ENCODE measurements around the gene CPVL. TPM values are rescaled to one million over a fixed set of nuclear protein-coding genes. Genes with fewer than 3 reads are reported as not detected.
"Not testable (repeated sequence)": the region's sequence is repeated elsewhere in the genome, so short reads cannot be mapped to it uniquely, and the experiment has no call there.

The CPVL gene
- total RNA-seq, 1 donor from 2014 or later: 86.9 TPM

- no peak for DNase-seq (ENCODE audit: low spot score)
- intact Hi-C loops (cut with DNase I): no loop called here
Observed at GRCh38 chr7:29126804-29127203, 19.5 kb downstream of the CPVL start.

GRCh38 chr7:29123626-29124190 lies 22.6 kb downstream of the CPVL start:
- intact Hi-C loops (cut with DNase I): no loop called here
- DNase-seq (ENCODE audit: low spot score): no peak

- no peak for DNase-seq (ENCODE audit: low spot score)
- intact Hi-C loops (cut with DNase I): no loop called here
Observed at GRCh38 chr7:29122759-29123158, 23.6 kb downstream of the CPVL start.

- intact Hi-C loops (cut with DNase I): no loop called here
- no peak for DNase-seq (ENCODE audit: low spot score)
Observed at GRCh38 chr7:29122081-29122480, 24.3 kb downstream of the CPVL start.

- intact Hi-C loops (cut with DNase I): no loop called here
Observed at GRCh38 chr7:29120955-29121354, 25.4 kb downstream of the CPVL start.

GRCh38 chr7:29119538-29119937 lies 26.8 kb downstream of the CPVL start:
- intact Hi-C loops (cut with DNase I): loop anchor here (5.0 kb wide), 1 partner anchor 228 kb away; no protein-coding TSS in a partner anchor
- no peak for DNase-seq (ENCODE audit: low spot score)

More at GRCh38 chr7:29120955-29121354, 25.4 kb downstream of the CPVL start:
- no peak for DNase-seq (ENCODE audit: low spot score)

GRCh38 chr7:29116361-29117200 lies 29.8 kb downstream of the CPVL start:
- intact Hi-C loops (cut with DNase I): loop anchor here (5.0 kb wide), 1 partner anchor 231 kb away; no protein-coding TSS in a partner anchor
- DNase-seq (ENCODE audit: low spot score): no peak

GRCh38 chr7:29115753-29116152 lies 30.6 kb downstream of the CPVL start:
- no peak for DNase-seq (ENCODE audit: low spot score)
- intact Hi-C loops (cut with DNase I): loop anchor here (5.0 kb wide), 1 partner anchor 232 kb away; no protein-coding TSS in a partner anchor

- no peak for DNase-seq (ENCODE audit: low spot score)
- intact Hi-C loops (cut with DNase I): loop anchor here (5.0 kb wide), 1 partner anchor 232 kb away; no protein-coding TSS in a partner anchor
Observed at GRCh38 chr7:29115130-29115687, 31.1 kb downstream of the CPVL start.

GRCh38 chr7:29114266-29114665 lies 32.1 kb downstream of the CPVL start:
- DNase-seq (ENCODE audit: low spot score): not testable (repeated sequence)
- intact Hi-C loops (cut with DNase I): loop anchor here (5.0 kb wide), 1 partner anchor 288 kb away; no protein-coding TSS in a partner anchor

- no peak for DNase-seq (ENCODE audit: low spot score)
- intact Hi-C loops (cut with DNase I): loop anchor here (5.0 kb wide), 1 partner anchor 289 kb away; no protein-coding TSS in a partner anchor
Observed at GRCh38 chr7:29113384-29114102, 32.8 kb downstream of the CPVL start.

GRCh38 chr7:29112721-29113120 lies 33.6 kb downstream of the CPVL start:
- intact Hi-C loops (cut with DNase I): loop anchor here (5.0 kb wide), 1 partner anchor 290 kb away; no protein-coding TSS in a partner anchor
- no peak for DNase-seq (ENCODE audit: low spot score)

- intact Hi-C loops (cut with DNase I): loop anchor here (5.0 kb wide), 1 partner anchor 292 kb away; no protein-coding TSS in a partner anchor
- DNase-seq (ENCODE audit: low spot score): no peak
Observed at GRCh38 chr7:29109899-29110298, 36.4 kb downstream of the CPVL start.

- intact Hi-C loops (cut with DNase I): no loop called here
- no peak for DNase-seq (ENCODE audit: low spot score)
Observed at GRCh38 chr7:29109358-29109757, 37.0 kb downstream of the CPVL start.

GRCh38 chr7:29107056-29107455 lies 39.3 kb downstream of the CPVL start:
- intact Hi-C loops (cut with DNase I): loop anchor here (2.0 kb wide), 1 partner anchor 184 kb away; no protein-coding TSS in a partner anchor
- DNase-seq (ENCODE audit: low spot score): no peak

GRCh38 chr7:29106669-29106988 lies 39.7 kb downstream of the CPVL start:
- DNase-seq (ENCODE audit: low spot score): no peak
- intact Hi-C loops (cut with DNase I): loop anchor here (2.0 kb wide), 1 partner anchor 184 kb away; no protein-coding TSS in a partner anchor

GRCh38 chr7:29105752-29106668 lies 40.3 kb downstream of the CPVL start:
- intact Hi-C loops (cut with DNase I): loop anchor here (2.0 kb wide), 2 partner anchors 149 to 183 kb away; no protein-coding TSS in a partner anchor

GRCh38 chr7:29105191-29105590 lies 41.1 kb downstream of the CPVL start:
- intact Hi-C loops (cut with DNase I): loop anchor here (2.0 kb wide), 1 partner anchor 148 kb away; no protein-coding TSS in a partner anchor
- DNase-seq (ENCODE audit: low spot score): no peak

More at GRCh38 chr7:29105752-29106668, 40.3 kb downstream of the CPVL start:
- no peak for DNase-seq (ENCODE audit: low spot score)

Measured in cardiac septum (tissue), 1 donor.